ENCODE results near the gene B4GALT1.

DNA sequence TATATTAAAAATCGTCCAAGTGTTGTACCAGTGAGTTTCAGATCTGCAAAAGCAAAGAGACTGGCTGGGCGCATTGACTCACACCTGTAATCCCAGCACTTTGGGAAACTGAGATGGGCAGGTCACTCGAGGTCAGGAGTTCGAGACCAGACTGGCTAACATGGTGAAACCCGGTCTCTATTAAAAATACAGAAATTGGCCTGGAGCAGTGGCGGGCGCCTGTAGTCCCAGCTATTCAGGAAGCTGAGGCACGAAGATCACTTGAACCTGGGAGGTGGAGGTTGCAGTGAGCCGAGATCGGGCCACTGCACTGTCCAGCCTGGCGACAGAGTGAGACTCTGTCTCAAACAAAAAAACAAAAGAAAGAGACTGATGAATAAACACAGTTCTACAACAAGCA lies 18.3 kb upstream of the B4GALT1 start:
- TF ChIP-seq EZH2phosphoT487 (IDR thresholded peaks at IDR 0.05; ENCODE audit: insufficient read depth, low read depth), result no peak
- no peak for TF ChIP-seq EZH2 (IDR thresholded peaks at IDR 0.05; ENCODE audit: insufficient read depth, poor library complexity, severe bottlenecking)
